ENCODE results near the gene PDE4D. TPM values are rescaled to one million over a fixed set of nuclear protein-coding genes. Genes with fewer than 3 reads are reported as not detected.

Gene PDE4D
- total and polyA plus RNA-seq, 2 donors (not counting 3 experiments of a cell fraction or from before 2014, with no cell fraction given) = 34.5 to 51.2 TPM

GRCh38 chr5:59833448-59833847 is 60.1 kb downstream of the PDE4D start:
- Histone ChIP-seq H2AFZ (ENCODE audit: low read depth, low read length) (no peak overlapping the region), H3K9me1 (replicated peaks; ENCODE audit: control insufficient read depth, extremely low read depth, insufficient read depth, low read length) (no peaks in the 10 kb centered on the region), H3K9me3 (replicated peaks; ENCODE audit: control insufficient read depth, insufficient read depth, low read length) (no peaks in the 10 kb centered on the region), H3K9ac (replicated peaks; ENCODE audit: extremely low read depth, insufficient read depth, low read length) (no peak overlapping the region), H3K27me3 (ENCODE audit: control insufficient read depth in 2 of 2, insufficient read depth in 2 of 2, low read length in 2 of 2) (peaks cover 14 to 25% of the 10 kb centered on the region in 2 experiments), H3K79me2 (ENCODE audit: control insufficient read depth, insufficient read depth, low read length) (no peaks in the 10 kb centered on the region), H4K20me1 (replicated peaks; ENCODE audit: control insufficient read depth, extremely low read depth, insufficient read depth, low read length) (no peaks in the 10 kb centered on the region), H3K4me3 (replicated peaks in 1 of 3; ENCODE audit: insufficient read depth in 1 of 3, low read depth in 1 of 3, low read length in 3 of 3) (no peak overlapping the region), H3K4me1 (ENCODE audit: control insufficient read depth, extremely low read depth, insufficient read depth, low read length) (no peaks in the 10 kb centered on the region), H3K36me3 (ENCODE audit: control insufficient read depth in 2 of 2, extremely low read depth in 1 of 2, insufficient read depth in 2 of 2, low read length in 2 of 2) (no peaks in the 10 kb centered on the region), H3K4me2 (ENCODE audit: insufficient read depth, low read length) (no peak overlapping the region), H3K27ac (ENCODE audit: insufficient read depth, low read depth, low read length) (no peak overlapping the region)
- ChIA-PET POLR2A (no interaction called here), CTCF (no interaction called here)
- no peak for TF ChIP-seq MYC (IDR thresholded peaks at IDR 0.05; ENCODE audit: low read depth, low read length)
- TF ChIP-seq POLR2A (IDR thresholded peaks at IDR 0.05; ENCODE audit: low read depth, low read length) = no peak
- TF ChIP-seq FOS (IDR thresholded peaks at IDR 0.05; ENCODE audit: borderline replicate concordance, insufficient read depth, low read length) = no peak
- no peak for TF ChIP-seq EZH2 (IDR thresholded peaks at IDR 0.05; ENCODE audit: borderline replicate concordance, low read depth, low read length, severe bottlenecking)
- no peak for TF ChIP-seq MAX (IDR thresholded peaks at IDR 0.05; ENCODE audit: insufficient read depth, insufficient read length)
- TF ChIP-seq JUN (IDR thresholded peaks at IDR 0.05; ENCODE audit: borderline replicate concordance, insufficient read depth, insufficient read length, low read depth) = no peak
- TF ChIP-seq POLR2AphosphoS5 (IDR thresholded peaks at IDR 0.05; ENCODE audit: insufficient read depth, low read depth, low read length) = no peak
- TF ChIP-seq CTCF (IDR thresholded peaks at IDR 0.05; ENCODE audit: extremely low read depth in 1 of 2, insufficient read depth in 1 of 2, low read depth in 1 of 2, low read length in 2 of 2) = no peak
- no peak for TF ChIP-seq GATA2 (IDR thresholded peaks at IDR 0.05; ENCODE audit: insufficient read depth, insufficient read length, low read depth, low read length)
- DNase-seq (ENCODE audit: low read depth, low spot score) = no peak
- dilution Hi-C loops (cut with MboI; ENCODE audit: extremely low pct_ligation_motif_present, low sequenced_read_pairs) = no loop called here
- intact Hi-C loops (cut with micrococcal nuclease) = no loop called here
- no TSS peak for BruUV-seq (replicated peaks)
- FAIRE-seq = no peak

Data from endothelial cell of umbilical vein (primary cell).